Cardiac muscle cell (in vitro differentiated cells and primary cell): Measurements from ENCODE around the gene ASPM. TPM values are rescaled to one million over a fixed set of nuclear protein-coding genes. Genes with fewer than 3 reads are reported as not detected.
"Not testable (repeated sequence)": the region's sequence is repeated elsewhere in the genome, so short reads cannot be mapped to it uniquely, and the experiment has no call there.

Source experiments
- DNase-seq, 2 donors: peaks; one replicate each; pipeline versions ENCODE4 v3.0.0 to v3.0.0-alpha.2; 2010 to 2017; ENCODE audit warnings: low read depth in 1 of 2, low spot score in 1 of 2
- H3K27ac ChIP-seq: fragments of 200-600 bp; sonication (generic); 2 replicates; pipeline ENCODE4 v1.5.1; 2016
- H3K27me3 ChIP-seq: fragments of 200-600 bp; sonication (generic); 2 replicates; pipeline ENCODE4 v1.6.0; 2016; ENCODE audit warnings: control low read depth
- H3K36me3 ChIP-seq: fragments of 200-600 bp; sonication (generic); 2 replicates; pipeline ENCODE4 v1.5.1; 2016; ENCODE audit warnings: control low read depth
- H3K4me1 ChIP-seq: fragments of 200-600 bp; sonication (generic); 2 replicates; pipeline ENCODE4 v1.8.1; 2017; ENCODE audit warnings: low read depth, mild to moderate bottlenecking, mixed run types
- H3K4me3 ChIP-seq: fragments of 200-600 bp; sonication (generic); 2 replicates; pipeline ENCODE4 v1.5.1; 2016; ENCODE audit warnings: mild to moderate bottlenecking
- H3K9me3 ChIP-seq: fragments of 200-600 bp; sonication (generic); 2 replicates; pipeline ENCODE4 v1.5.1; 2017; ENCODE audit warnings: low read depth, mild to moderate bottlenecking, control low read depth
- polyA plus RNA-seq: library from polyadenylated mRNA; unstranded; fragments of >200 nt; fragmentation: Nextera tagmentation; extraction: Ambion mirVana; gene quantifications from 2 replicates; pipeline ENCODE4 v1.2.1, GENCODE V29; 2016
- total RNA-seq: library from RNA; depleted of rRNA; stranded (reverse); fragments of >200 nt; gene quantifications from 2 replicates; pipeline ENCODE4 v1.2.3, GENCODE V29; 2016
- TF ChIP-seq, protein P1 (sequence below): IDR thresholded peaks from 2 replicates; pipeline ENCODE4 v1.5.1; 2012; ENCODE audit warnings: low read depth, mild to moderate bottlenecking, low read length

ASPM gene
- total and polyA plus RNA-seq, 2 experiments from 2014 or later = 3.4 to 43.7 TPM

DNA sequence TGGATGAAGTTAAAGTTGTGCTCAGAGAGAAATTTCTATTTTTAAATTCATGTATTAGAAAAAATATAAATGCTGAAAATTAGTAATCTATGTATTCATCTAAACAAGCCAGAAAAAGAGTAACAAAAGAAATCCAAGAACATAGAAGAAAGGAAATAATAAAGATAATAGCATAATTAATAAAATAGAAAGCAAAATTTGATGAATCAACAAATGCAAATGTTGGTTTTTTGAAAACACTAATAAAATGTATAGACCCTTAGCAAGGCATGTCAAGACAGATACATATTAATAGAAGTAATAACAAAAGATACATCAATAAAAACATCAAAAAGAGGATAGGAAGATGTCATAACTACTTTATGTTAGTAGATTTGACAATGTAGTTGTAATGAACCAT, 97.4 kb downstream of the ASPM start:
- Histone ChIP-seq H3K4me3 (no peak overlapping the region), H3K9me3 (no peaks in the 10 kb centered on the region), H3K36me3 (no peaks in the 10 kb centered on the region), H3K4me1 (no peaks in the 10 kb centered on the region), H3K27me3 (no peaks in the 10 kb centered on the region), H3K27ac (no peak overlapping the region)
- DNase-seq = no peak
- TF ChIP-seq, protein P1, sequence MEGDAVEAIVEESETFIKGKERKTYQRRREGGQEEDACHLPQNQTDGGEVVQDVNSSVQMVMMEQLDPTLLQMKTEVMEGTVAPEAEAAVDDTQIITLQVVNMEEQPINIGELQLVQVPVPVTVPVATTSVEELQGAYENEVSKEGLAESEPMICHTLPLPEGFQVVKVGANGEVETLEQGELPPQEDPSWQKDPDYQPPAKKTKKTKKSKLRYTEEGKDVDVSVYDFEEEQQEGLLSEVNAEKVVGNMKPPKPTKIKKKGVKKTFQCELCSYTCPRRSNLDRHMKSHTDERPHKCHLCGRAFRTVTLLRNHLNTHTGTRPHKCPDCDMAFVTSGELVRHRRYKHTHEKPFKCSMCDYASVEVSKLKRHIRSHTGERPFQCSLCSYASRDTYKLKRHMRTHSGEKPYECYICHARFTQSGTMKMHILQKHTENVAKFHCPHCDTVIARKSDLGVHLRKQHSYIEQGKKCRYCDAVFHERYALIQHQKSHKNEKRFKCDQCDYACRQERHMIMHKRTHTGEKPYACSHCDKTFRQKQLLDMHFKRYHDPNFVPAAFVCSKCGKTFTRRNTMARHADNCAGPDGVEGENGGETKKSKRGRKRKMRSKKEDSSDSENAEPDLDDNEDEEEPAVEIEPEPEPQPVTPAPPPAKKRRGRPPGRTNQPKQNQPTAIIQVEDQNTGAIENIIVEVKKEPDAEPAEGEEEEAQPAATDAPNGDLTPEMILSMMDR = no peak

DNA sequence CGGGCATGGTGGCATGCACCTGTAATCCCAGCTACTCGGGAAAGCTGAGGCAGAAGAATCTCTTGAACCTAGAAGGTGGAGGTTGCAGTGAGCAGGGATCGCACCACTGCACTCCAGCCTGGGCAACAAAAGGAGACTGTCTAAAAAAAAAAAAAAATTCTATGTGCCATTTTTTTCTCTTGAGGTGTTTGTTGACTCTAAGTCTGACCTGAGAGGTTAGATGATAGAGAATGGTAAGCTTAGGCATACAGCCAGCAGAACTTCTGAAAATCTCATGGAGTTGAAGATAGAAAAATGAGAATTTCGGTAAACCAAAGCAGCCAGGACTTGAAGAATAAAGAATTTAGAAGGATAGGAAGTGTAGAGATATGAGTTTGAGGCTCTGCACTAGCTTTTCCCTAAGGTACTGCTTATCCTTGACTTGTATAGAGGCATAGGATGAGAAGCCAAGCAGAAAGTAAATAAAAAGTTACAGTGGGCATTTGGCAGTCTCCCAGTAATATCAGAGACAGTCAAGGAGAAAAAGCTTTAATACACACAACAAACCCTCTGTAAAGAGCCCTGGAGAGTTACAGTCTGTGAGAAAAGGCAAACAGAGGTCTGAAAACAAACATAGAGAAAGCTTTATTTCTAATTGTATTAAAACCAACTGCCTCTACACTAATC, 103.7 kb downstream of the ASPM start:
- Histone ChIP-seq H3K4me1 (no peaks in the 10 kb centered on the region), H3K27ac (no peak overlapping the region), H3K9me3 (no peaks in the 10 kb centered on the region), H3K4me3 (no peak overlapping the region), H3K36me3 (no peaks in the 10 kb centered on the region), H3K27me3 (no peaks in the 10 kb centered on the region)
- TF ChIP-seq, protein P1 = no peak
- DNase-seq = no peak

DNA sequence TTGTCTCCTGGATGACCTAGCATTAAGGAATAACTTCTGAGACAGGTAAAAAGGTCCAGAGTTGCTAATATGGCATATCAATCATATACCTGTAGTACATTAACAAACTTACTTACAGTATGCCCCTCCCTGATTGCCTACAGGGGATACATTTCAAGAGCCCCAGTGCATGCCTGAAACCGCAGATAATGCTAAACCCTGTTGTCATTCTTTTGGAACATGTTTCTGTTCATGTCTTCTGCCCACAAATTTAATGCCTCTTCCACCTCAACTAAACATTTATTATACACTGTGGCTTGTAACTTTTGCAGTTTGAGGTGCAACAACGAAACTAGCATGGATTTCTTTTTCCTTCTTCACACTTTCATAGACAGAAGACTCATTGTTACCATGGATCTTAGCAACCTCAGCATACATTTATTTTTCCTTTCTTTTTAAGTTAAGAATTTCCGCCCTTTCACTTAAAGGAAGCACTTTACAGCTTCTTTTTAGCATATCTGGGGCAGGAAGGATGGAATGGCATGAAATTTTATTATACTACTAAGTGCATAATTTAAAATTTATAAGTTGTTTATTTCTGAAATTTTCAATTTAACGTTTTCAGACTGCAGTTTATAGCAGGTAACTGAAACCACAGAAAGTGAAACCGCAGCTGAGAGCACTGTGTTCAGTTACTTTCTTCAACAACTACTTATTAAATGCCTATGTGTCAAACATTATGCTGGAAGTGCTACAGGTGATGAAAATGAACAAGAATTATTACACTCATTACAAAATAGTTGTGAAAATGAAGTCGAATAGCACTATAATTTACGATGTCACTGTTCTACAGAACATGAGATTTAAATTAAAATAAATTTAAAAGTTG, 104.7 kb downstream of the ASPM start:
- Histone ChIP-seq H3K27ac (no peak overlapping the region), H3K27me3 (no peaks in the 10 kb centered on the region), H3K9me3 (no peaks in the 10 kb centered on the region), H3K36me3 (no peaks in the 10 kb centered on the region), H3K4me3 (no peak overlapping the region), H3K4me1 (no peaks in the 10 kb centered on the region)
- TF ChIP-seq, protein P1 = no peak
- DNase-seq = no peak

DNA sequence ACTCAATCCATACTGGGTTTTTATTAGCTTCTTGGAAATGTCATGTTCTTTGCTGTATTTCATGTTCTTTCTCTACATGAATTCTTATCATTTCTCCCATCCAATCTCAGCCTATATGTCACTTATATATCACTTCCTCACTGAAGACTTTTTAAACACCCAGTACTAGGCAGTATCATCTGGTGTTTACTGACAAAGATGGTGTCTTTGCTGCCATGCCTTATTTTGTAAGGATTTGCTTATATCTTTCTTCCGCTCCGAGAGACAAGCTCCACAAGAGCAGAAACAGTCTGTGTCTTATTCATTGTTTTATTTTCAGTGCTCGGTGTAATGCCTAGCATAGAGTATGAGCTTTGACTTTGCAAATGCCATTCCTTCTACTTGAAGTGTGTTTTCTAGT, 109.6 kb downstream of the ASPM start:
- TF ChIP-seq, protein P1 = no peak
- no peak overlapping the region for H3K27ac ChIP-seq
- H3K4me1 ChIP-seq = no peaks in the 10 kb centered on the region
- no peak overlapping the region for H3K4me3 ChIP-seq
- no peaks in the 10 kb centered on the region for H3K36me3 ChIP-seq
- no peaks in the 10 kb centered on the region for H3K9me3 ChIP-seq
- no peak for DNase-seq
- H3K27me3 ChIP-seq = no peaks in the 10 kb centered on the region

DNA sequence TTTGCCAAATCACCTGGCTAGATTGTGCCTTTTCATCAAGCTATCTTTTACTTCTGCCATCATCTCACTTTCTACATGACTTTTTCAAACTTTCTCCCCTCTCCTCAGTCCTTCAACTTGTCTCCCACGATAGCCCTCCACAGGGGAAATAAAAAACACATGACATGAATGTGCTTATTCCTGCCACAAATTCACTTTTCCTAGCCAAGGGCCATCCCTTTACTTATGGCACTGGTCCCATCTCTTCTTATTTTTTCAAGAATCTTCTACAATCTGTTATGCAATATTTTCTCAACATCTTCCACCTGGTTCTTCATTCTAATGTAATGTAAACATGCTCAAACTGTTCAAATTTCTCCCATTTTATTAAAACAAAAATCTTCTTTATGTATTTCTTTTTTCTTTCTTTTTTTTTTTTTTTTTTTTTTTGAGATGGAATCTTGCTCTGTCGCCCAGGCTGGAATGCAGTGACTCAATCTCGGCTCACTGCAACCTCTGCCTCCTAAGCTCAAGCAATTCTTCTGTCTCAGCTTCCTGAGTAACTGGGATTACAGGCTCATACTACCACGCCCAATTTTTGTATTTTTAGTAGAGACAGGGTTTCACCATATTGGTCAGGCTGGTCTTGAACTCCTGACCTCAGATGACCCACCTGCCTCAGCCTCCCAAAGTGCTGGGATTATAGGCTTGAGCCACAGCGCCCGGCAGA, 111.7 kb downstream of the ASPM start:
- H3K36me3 ChIP-seq, H3K27me3 ChIP-seq, H3K4me1 ChIP-seq, H3K27ac ChIP-seq, H3K4me3 ChIP-seq, H3K9me3 ChIP-seq: not testable (repeated sequence)
- DNase-seq = peak in 1 of 2 donors; percentile 63

Other genes with a start within 250 kb of the ASPM start
- gene CFHR2, start 202.9 kb downstream of the ASPM start, total RNA-seq = not detected in 2 replicates
- not detected in 2 replicates for gene CFHR2, start 202.9 kb downstream of the ASPM start, polyA plus RNA-seq
- 0.39 TPM in 1 of 2 replicates, not detected in the other for gene CFHR5, start 169.1 kb downstream of the ASPM start, total RNA-seq
- not detected in 2 replicates for gene CFHR5, start 169.1 kb downstream of the ASPM start, polyA plus RNA-seq
- not detected in 2 replicates for gene F13B, start 79.4 kb downstream of the ASPM start, total RNA-seq
- gene F13B, start 79.4 kb downstream of the ASPM start, polyA plus RNA-seq = not detected in 2 replicates
- 4.6 and 7.8 TPM in 2 replicates for gene ZBTB41, start 54.6 kb upstream of the ASPM start, total RNA-seq
- 2.2 and 3.1 TPM in 2 replicates for gene ZBTB41, start 54.6 kb upstream of the ASPM start, polyA plus RNA-seq
- gene CRB1, start 121.6 kb upstream of the ASPM start, total RNA-seq = 0.54 and 0.63 TPM in 2 replicates
- gene CRB1, start 121.6 kb upstream of the ASPM start, polyA plus RNA-seq = 0.57 and 1.1 TPM in 2 replicates